OCI-LY1 (cell line): ENCODE measurements around the gene METTL9.
"Not testable (repeated sequence)": the region's sequence is repeated elsewhere in the genome, so short reads cannot be mapped to it uniquely, and the experiment has no call there.

ENCODE experiments used
- EZH2 ChIP-seq: fragments of 200-600 bp; sonication (generic), shearing (Covaris generic); IDR thresholded peaks from 2 replicates; pipeline ENCODE4 v1.8.0; 2017; ENCODE audit warnings: borderline replicate concordance, mixed run types, mild to moderate bottlenecking, antibody characterized with exemption, low read length, moderate library complexity, mixed read lengths
- TF ChIP-seq, protein P1 (sequence below): fragments of 200-600 bp; sonication (generic), shearing (Covaris generic); IDR thresholded peaks from 2 replicates; pipeline ENCODE4 v1.5.1; 2017; ENCODE audit warnings: mild to moderate bottlenecking, antibody characterized with exemption, low read length, moderate library complexity, mixed read lengths

DNA sequence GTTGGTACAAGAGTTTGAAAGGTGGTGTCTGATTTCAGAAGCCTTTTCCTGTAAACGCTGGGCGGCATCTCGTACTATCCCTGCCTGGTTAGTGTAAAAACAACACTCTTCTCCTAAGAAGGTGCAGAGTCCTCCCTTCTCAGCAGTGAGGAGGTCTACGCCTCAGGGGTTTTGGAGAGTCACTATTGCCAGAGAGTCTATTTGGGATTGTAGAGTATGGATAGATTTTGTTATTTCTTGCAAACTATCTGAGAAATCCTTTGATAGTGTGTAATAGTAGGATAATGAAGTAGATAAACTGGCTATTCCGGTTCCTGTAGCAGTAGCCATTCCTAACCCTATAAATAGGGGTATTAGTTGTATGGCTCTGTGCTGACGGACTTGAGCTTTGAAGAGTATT is 31.5 kb downstream of the METTL9 start:
- TF ChIP-seq, protein P1, sequence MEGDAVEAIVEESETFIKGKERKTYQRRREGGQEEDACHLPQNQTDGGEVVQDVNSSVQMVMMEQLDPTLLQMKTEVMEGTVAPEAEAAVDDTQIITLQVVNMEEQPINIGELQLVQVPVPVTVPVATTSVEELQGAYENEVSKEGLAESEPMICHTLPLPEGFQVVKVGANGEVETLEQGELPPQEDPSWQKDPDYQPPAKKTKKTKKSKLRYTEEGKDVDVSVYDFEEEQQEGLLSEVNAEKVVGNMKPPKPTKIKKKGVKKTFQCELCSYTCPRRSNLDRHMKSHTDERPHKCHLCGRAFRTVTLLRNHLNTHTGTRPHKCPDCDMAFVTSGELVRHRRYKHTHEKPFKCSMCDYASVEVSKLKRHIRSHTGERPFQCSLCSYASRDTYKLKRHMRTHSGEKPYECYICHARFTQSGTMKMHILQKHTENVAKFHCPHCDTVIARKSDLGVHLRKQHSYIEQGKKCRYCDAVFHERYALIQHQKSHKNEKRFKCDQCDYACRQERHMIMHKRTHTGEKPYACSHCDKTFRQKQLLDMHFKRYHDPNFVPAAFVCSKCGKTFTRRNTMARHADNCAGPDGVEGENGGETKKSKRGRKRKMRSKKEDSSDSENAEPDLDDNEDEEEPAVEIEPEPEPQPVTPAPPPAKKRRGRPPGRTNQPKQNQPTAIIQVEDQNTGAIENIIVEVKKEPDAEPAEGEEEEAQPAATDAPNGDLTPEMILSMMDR: not testable (repeated sequence)
- TF ChIP-seq EZH2: not testable (repeated sequence)
